GM12878 (cell line): ENCODE data around the gene GNB2.

Experiments
- CTCF ChIP-seq, 3 experiments: IDR thresholded peaks in 2 of 3; conservative IDR thresholded peaks in 1 of 3; 2 replicates each; pipeline ENCODE4 v1.5.1; 2011; ENCODE audit warnings: low read depth in 3 of 3, low read length in 3 of 3, mild to moderate bottlenecking in 3 of 3, control low read depth in 2 of 3, moderate library complexity in 2 of 3, inconsistent platforms in 1 of 3, mixed read lengths in 1 of 3; ENCODE audit not compliant: control insufficient read depth in 2 of 3, insufficient read depth in 1 of 3; ENCODE audit errors: extremely low read depth in 1 of 3
- EP300 ChIP-seq, 2 experiments: fragments of 150-350 bp in 1 of 2; IDR thresholded peaks; 2 replicates each; pipeline ENCODE4 v1.6.1; 2011 to 2012; ENCODE audit warnings: low read depth in 2 of 2, low read length in 2 of 2, borderline replicate concordance in 1 of 2, improper control_type of control experiment in 1 of 2, inconsistent platforms in 1 of 2; ENCODE audit not compliant: control insufficient read depth in 1 of 2
- ESRRA ChIP-seq: IDR thresholded peaks from 2 replicates; pipeline ENCODE4 v1.6.1; 2012; ENCODE audit warnings: mild to moderate bottlenecking, low read length, improper control_type of control experiment
- EZH2 ChIP-seq: IDR thresholded peaks from 2 replicates; pipeline ENCODE4 v1.6.1; 2012; ENCODE audit warnings: low read depth, mild to moderate bottlenecking, control low read depth, inconsistent platforms, low read length, borderline replicate concordance; ENCODE audit not compliant: control insufficient read depth
- GATAD2B ChIP-seq: fragments of 450-650 bp; conservative IDR thresholded peaks from 2 replicates; pipeline ENCODE4 v1.6.1; 2017; ENCODE audit warnings: low read depth, mild to moderate bottlenecking, moderate library complexity
- POLR2A ChIP-seq: IDR thresholded peaks from 2 replicates; pipeline ENCODE4 v1.6.1; 2011; ENCODE audit warnings: low read depth, mild to moderate bottlenecking, low read length
- SMC3 ChIP-seq: IDR thresholded peaks from 2 replicates; pipeline ENCODE4 v1.6.1; 2011; ENCODE audit warnings: low read length, improper control_type of control experiment, borderline replicate concordance
- TAF1 ChIP-seq: IDR thresholded peaks from 2 replicates; pipeline ENCODE4 v1.6.1; 2011; ENCODE audit warnings: mild to moderate bottlenecking, low read depth, low read length, borderline replicate concordance

GRCh38 chr7:100685049-100685605 is 11.6 kb downstream of the GNB2 start:
- TF ChIP-seq GATAD2B (no peak), SMC3 (no peak), EZH2 (no peak), CTCF (IDR thresholded peaks at IDR 0.05 in 2 of 3, conservative IDR thresholded peaks at IDR 0.05 in 1 of 3; ENCODE audit: control insufficient read depth in 2 of 3, extremely low read depth in 1 of 3, insufficient read depth in 1 of 3, low read depth in 3 of 3, low read length in 3 of 3) (no peak), ESRRA (no peak), TAF1 (no peak), POLR2A (no peak), EP300 (IDR thresholded peaks at IDR 0.05; ENCODE audit: borderline replicate concordance in 1 of 2, control insufficient read depth in 1 of 2, low read depth in 2 of 2, low read length in 2 of 2) (no peak)
